Right ventricle myocardium superior (tissue), 1 donor: ENCODE data around the gene CPNE2. TPM values are rescaled to one million over a fixed set of nuclear protein-coding genes. Genes with fewer than 3 reads are reported as not detected.
A peak's percentile ranks its signal among the peaks of the same experiment; 100 is the strongest.

ENCODE experiments used
- ATAC-seq: fragments of 200-7000 bp; cut with Tn5 transposase; one replicate; pipeline ENCODE4 v1.9.1; 2020; ENCODE audit warnings: mild to moderate bottlenecking; ENCODE audit not compliant: poor library complexity
- DNase-seq: peaks from one replicate; pipeline ENCODE4 v3.0.0-alpha.2; 2020
- intact Hi-C: fragments of 100-400 bp; cut with DNase I; formaldehyde crosslinking; loops from one replicate; pipeline ENCODE4 v1.11.2; 2022
- total RNA-seq: library from RNA; stranded (reverse); fragmentation: NEBNext Ultra II Directional; extraction: Animal tissue kit (Norgen Biotek cat#: 25700); gene quantifications from one replicate; pipeline ENCODE4 v1.2.1, GENCODE V29; 2021
- donor health status: DM: no; HTN: yes; CAD: no; lungs with severe emphysema.

Gene CPNE2
- total RNA-seq, 1 donor from 2014 or later: 13.3 TPM

- intact Hi-C loops: no loop called here
- DNase-seq (no peak), ATAC-seq (no peak)
These were observed 41.5 kb downstream of the CPNE2 start for GRCh38 chr16:57133886-57134285.

- ATAC-seq: no peak
- DNase-seq: no peak
- intact Hi-C loops: no loop called here
These were observed 42.6 kb downstream of the CPNE2 start for GRCh38 chr16:57134982-57135381.

- DNase-seq (no peak), ATAC-seq (no peak)
- intact Hi-C loops: no loop called here
These were observed 44.7 kb downstream of the CPNE2 start for GRCh38 chr16:57137043-57137442.

GRCh38 chr16:57137566-57138273 lies 45.3 kb downstream of the CPNE2 start:
- intact Hi-C loops: no loop called here
- no peak for ATAC-seq
- DNase-seq: no peak

GRCh38 chr16:57138281-57138935 lies 46.0 kb downstream of the CPNE2 start:
- DNase-seq: no peak
- ATAC-seq: no peak

GRCh38 chr16:57140931-57141668 lies 48.7 kb downstream of the CPNE2 start:
- DNase-seq (no peak), ATAC-seq (no peak)
- intact Hi-C loops: no loop called here

More at GRCh38 chr16:57138281-57138935, 46.0 kb downstream of the CPNE2 start:
- intact Hi-C loops: no loop called here

- ATAC-seq: no peak
- DNase-seq: no peak
- intact Hi-C loops: no loop called here
These were observed 49.6 kb downstream of the CPNE2 start for GRCh38 chr16:57141822-57142631.

GRCh38 chr16:57143149-57143921 lies 51.0 kb downstream of the CPNE2 start:
- intact Hi-C loops: no loop called here
- DNase-seq: no peak
- no peak for ATAC-seq

- intact Hi-C loops: no loop called here
- ATAC-seq: no peak
- DNase-seq: no peak
These were observed 51.6 kb downstream of the CPNE2 start for GRCh38 chr16:57144027-57144426.

- DNase-seq: no peak
- intact Hi-C loops: no loop called here
- ATAC-seq: no peak
These were observed 53.0 kb downstream of the CPNE2 start for GRCh38 chr16:57145046-57146021.

GRCh38 chr16:57146040-57146647 lies 53.8 kb downstream of the CPNE2 start:
- intact Hi-C loops: no loop called here
- ATAC-seq: no peak

GRCh38 chr16:57146735-57147134 lies 54.4 kb downstream of the CPNE2 start:
- DNase-seq (no peak), ATAC-seq (no peak)
- intact Hi-C loops: no loop called here

More at GRCh38 chr16:57146040-57146647, 53.8 kb downstream of the CPNE2 start:
- DNase-seq: no peak

- ATAC-seq: peak; percentile 24
- intact Hi-C loops: no loop called here
- DNase-seq: peak; percentile 54
These were observed 55.2 kb downstream of the CPNE2 start for GRCh38 chr16:57147381-57148221.

- ATAC-seq (no peak), DNase-seq (no peak)
- intact Hi-C loops: no loop called here
These were observed 56.1 kb downstream of the CPNE2 start for GRCh38 chr16:57148481-57148880.

GRCh38 chr16:57149391-57149790 lies 57.0 kb downstream of the CPNE2 start:
- DNase-seq (no peak), ATAC-seq (no peak)
- intact Hi-C loops: no loop called here
